ENCODE measurements around the gene PRX.
"Not testable (repeated sequence)": the region's sequence is repeated elsewhere in the genome, so short reads cannot be mapped to it uniquely, and the experiment has no call there.

PRX gene

DNA sequence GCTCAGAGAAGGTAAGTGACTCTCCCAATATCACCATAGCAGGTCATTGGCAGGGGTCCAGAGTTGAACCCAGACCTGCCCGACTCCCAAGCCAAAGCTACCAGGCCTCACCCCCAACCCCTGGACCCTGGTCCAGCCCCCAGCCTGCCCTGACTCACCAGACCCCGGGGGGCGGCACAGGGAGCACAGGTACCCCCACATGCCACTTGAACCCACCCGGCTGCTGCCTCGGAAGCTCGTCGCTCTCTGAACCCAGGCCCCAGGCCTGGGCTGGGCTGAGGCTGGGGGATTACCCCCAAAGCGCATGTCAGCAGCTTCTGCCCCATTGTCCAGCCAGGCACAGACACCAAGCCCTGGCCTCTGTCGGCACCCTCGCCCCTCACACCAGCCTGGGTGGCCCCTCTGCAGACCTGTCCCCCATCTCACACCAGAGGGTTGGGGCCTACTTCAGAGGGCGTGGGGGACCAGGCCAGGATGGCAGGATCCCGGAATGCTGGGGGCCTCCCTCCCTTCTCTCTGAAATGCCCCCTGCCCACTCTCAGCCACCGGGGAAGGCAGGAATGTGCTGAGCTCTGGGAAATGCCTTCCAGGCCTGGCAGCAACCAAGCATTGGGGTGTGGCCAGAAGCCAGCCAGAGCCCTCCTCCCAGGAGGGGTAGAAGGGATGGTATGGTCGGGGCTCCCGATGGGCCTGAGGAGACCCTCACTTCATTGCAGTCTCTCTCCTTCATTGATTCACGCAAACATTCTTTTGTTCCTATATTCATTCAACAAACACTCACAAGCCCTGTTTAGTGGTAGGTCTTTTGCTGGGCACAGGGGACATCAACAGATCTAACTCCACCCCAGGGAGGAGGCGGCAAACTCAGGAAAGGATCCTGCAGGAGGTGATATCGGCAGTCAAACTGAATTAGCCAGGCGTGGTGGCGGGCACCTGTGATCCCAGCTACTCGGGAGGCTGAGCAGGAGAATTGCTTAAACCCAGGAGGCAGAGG is 1.7 kb upstream of the PRX start:
- DNase-seq = no peak

DNA sequence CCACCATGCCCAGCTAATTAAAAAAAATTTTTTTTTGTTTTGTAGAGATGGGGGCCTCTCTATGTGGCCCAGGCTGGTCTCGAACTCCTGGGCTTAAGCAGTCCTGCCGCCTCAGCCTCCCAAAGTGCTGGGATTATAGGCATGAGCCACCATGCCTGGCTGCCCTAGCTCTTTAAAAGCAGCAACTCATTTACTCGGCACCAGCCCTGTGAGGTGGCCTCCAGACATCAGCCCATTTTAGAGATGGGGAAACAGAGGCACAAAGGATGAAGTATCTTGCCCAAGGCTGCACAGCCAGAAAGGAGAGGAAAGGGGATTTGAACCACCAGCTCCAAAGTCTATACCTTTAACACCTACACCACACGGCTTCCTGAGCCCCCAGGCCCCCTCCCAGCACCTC is 312 bp downstream of the PRX start:
- DNase-seq = no peak

DNA sequence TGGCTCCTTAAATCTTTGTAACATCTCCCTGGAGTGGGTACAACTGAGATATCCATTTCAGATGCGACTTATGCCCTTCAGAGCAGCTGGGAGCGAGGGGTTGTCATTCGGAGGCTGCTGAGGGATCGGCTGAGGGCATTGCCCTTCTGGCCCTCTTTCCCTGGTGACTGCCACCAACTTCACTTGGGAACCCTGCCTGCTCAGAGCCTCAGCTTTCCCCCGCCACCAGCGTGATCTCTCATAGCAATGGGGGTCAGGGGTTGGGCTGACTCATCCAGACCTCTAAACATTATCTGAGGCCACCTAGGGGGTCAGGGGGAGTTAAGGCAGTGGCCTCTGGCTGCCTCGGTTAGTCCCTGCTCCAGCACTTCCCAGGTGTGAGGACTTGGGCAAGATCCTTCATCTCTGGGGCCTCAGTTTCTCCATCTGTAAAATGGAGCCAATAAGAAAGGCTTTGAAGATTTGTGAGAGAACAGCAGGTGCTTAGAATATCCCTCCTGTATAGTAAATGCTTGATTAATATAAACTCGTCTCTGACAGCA is 1.1 kb downstream of the PRX start:
- no peak for DNase-seq

DNA sequence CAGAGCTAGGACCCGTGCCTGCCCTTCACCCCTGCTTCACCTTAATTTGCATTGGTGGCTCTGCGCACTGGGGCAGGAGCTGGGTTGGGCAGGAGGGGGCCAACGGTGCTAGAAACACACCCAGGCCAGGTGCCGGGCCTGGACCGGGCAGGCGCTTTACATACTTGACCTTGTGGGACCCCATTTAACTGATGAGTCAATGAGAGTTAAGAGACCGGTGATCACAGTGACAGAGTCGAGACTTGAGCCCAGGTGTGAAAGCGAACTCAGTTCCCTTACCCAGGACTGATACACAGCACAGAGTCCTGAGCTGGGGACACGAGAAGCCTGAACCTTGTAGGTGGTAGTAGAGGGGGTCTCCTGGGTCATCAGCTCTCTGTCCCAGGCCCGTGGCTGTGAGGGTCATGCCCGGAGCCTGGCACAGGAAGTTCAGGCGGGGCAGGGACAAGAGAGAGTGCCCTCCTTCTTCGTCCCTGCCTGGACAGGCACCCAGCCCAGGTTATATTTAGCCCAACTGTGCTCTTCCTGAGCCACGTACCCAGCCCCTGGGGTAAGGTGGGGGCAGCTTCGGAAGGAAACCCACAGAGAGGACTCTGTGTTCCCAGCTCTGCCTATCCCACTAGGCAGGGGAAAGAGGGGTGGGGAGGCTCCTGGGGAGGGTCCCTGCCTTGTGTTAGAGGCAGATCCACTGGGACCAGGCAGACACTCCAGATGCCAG is 1.9 kb downstream of the PRX start:
- DNase-seq = no peak

DNA sequence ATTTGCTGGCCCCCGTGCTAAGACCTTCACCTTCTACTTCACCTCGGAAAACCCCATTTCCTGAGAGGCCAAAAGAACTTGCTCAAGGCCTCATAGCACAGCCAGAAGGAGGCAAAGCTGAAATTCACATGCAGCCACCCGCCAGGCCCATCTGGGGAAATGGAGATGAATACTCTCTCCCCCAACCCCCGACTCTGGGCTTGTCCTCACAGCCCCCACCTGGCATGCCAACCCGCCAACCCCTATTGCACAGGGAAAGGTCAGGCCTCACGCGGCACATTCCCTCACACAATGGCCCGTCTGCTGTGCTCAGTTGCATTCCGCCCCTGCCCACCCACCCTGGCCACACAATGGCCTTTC is 3.2 kb downstream of the PRX start:
- DNase-seq = no peak

DNA sequence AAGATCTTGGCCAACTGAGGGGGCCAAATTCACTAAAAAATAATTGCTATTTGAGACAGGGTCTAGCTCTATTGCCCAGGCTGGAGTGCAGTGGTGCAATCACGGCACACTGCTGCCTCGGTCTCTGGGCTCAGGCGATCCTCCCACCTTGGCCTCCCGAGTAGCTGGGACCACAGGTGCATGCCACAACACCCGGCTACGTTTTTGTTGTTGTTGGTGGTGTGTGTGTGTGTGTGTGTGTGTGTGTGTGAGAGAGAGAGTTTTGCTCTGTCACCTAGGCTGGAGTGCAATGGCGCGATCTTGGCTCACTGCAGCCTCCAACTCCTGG is 4.6 kb downstream of the PRX start:
- not testable (repeated sequence) for DNase-seq

DNA sequence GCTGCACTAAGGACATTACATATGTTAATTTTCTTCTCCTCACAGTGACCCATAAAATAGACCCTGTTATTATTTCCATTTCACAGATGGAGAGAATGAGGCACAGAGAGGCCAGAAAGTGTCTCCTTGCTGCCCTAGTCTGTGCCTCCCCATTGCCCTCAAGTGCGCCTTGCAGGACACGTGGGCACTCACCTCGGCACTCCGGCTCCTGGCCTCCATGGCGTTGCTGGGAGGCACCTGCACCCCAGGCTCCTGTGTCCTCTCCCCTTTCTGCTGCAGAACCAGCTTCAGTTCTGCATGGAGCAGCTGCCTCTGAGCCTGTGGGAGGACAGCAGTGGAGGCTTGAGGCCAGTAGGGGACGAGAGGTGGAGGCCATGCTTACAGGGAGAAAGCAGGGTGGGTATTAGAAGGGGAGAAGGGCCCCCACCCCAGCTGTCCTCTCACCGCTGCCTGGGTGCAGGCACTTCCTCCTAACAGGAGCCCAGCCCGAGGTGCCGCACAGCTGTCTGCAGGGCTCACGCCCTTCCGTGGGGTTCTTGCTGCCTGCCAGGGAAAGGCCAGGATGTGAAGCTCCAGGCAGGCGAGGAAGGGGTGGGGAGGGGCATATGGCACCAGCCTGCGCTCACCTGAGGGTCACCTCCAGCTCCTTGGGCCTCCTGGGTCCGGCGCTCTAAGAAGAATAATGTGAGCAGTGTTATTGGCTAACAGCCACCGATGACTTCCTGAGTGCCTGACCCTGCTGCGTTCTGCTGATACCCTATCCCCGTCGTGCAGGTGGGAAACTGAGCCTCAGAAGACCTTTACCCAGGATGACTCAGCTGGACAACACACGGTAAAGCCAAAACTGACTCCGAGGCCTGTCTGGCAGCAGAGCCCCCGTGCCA is 5.2 kb downstream of the PRX start:
- DNase-seq = no peak

DNA sequence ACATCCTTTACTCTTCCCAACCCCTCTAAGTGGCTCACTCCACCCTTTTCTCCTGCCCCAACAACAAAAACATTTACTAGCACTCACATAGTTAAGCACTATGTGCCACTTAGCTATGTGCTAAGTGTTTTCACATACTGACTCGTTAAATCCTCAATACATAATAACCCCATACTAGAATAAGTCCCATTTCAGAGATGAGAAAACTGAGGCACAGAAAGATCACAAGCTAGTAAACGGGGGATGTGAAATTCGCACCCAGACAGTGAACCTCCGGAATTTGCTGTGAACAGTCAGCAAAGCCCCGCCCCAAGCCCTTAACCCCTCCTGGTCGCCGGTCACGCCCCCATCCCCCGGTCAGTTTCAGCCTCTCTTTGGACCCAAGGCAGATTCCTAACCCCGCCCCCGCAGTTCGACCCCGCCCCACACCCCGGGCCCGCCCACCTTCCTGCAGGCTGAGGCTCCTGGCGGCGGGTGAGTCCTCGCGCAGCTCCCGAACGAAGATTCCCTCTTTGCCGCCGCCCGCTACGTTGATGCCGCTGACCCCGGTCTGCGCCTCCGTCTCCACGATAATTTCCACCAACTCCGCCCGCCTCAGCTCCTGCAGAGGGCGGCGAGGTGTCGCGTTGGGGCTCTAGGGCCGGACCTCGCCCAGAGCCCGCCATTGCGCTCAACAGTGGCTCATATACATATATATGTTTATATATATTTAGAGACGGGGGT is 9.8 kb downstream of the PRX start:
- DNase-seq = peak; percentile 52 to 80 (median 74)

DNA sequence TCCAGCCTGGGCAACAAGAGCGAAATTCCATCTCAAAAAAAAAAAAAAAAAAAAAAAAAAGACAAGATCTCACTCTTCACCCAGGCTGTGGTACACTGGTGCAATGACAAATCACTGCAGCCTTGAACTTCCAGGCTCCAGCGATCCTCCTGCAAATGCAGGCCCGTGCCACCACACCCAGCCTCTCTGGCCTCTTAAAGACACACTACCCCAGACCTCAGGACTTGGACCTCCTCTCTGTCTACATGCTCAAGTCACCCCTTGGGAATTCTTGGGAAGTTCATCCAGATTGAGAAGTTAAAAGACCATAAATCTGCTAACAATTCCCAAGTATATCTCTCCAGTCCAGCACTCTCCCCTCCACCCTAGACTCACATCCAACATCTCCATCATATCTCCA is 12.6 kb downstream of the PRX start:
- no peak for DNase-seq

DNA sequence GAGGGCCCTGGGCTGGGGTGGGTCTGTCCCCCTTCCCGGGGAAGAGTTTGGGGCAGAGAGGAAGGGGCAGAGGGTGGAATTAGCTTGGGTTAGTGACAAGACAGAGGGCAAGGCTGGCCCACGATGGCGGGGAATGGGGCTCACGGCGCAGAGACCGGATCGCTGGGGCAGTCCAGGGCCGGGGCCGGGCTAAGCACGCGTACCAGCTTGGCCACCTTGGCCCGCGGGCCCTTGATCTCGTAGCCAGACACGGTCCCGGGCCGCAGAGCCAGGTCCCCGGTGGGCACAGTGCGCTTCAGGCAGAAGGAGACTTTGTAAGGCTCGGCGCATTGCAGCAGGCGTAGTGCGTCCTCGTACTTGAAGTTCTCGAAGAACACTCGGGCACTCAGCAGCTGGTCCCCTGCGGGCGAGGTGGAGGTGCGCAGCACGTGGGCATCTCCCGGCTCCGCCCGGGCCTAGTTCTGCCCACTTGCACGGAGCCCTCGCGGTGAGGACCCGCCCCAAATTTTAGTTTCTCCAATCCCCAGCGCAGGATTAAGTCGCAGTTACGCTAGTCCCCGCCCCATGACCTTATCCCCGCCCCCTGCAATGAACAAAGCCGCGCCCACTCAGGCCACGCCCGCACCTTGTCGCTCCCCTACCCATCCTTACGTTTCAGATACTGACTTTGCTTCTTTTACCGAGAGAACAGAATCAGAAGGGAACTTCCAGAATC is 14.6 kb downstream of the PRX start:
- peak; percentile 36 to 79 (median 68) for DNase-seq

DNA sequence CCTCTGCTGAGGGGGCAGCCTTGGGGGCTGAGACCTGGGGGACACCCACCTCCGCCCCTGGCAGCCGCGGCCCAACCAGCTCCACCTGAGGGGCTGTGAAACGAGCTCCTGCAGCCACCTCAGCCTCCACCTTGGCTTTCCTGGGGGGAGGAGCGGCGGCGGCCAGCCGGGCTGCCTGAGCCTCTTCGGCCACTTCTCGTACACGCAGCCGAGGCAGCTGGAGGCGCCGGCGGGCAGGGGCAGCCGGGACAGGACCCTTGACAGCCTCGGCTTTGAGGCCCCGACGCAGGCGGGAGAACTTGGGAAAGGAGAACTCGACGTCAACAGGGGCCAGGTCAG is 15.6 kb downstream of the PRX start:
- DNase-seq = no peak

DNA sequence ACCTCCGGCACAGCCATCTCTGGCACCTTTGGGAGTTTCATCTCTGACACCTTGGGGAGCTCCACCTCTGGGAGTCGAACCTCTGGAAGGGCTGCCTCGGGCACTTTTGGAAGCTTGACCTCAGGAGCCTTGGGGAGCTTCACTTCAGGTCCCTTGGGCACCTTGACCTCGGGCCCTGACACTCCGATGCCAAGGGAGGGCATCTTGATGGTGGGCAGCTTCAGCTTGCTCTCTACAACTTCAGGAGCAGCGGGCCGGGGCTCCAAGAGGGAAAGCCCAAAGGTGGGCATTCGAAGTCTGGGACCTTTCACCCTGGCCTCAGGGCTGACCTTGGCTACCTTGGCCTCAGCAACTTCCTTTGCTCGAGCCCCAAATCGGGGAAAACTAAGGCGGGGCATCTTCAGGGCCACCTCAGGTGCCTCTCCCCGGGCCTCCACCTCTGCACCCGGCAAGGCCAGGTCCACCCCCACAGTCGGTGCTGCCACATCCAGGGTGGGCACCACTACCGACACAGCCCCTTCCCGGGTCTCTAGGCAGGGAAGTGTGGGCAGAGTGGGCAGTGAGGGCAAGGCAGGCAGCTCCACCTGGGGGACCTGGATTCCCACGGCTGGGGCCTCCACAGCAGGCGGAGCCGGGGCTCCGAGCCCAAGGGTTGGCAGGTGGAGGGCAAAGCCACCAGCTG is 16.2 kb downstream of the PRX start:
- DNase-seq = no peak

DNA sequence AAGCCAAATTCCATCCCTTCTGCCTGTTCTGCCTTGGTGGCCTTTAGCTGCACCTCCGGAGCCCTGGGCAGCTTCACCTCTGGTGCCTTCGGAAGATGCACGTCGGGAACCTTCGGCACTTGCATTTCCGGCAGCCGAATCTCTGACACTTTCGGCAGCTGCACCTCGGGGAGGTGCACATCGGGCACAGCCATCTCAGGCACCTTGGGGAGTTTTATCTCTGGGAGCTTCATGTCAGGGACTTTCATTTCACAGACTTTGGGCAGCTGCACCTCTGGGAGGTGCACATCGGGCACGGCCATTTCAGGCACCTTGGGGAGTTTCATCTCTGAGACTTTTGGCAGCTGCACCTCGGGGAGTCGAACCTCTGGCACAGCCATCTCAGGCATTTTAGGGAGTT is 17.2 kb downstream of the PRX start:
- DNase-seq = no peak

DNA sequence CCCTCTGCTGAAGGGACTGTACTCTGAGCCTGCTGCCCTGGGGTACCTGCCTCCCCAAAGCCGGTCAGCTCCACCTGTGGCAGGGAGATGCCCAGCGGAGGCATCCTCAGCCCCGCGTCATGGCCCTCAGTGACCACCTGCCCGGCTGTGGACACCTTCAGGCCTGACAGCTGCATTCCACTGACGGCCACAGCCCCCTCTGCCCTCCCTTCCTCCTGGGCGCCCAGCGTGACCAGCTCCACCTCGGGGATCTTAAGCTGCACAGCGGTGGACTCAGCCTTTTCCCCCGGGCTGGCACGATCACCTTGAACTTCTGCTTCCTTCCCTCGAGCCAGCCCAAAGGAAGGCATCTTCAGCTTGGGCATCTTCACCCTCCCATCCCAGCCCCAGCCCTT is 18.4 kb downstream of the PRX start:
- DNase-seq = no peak

DNA sequence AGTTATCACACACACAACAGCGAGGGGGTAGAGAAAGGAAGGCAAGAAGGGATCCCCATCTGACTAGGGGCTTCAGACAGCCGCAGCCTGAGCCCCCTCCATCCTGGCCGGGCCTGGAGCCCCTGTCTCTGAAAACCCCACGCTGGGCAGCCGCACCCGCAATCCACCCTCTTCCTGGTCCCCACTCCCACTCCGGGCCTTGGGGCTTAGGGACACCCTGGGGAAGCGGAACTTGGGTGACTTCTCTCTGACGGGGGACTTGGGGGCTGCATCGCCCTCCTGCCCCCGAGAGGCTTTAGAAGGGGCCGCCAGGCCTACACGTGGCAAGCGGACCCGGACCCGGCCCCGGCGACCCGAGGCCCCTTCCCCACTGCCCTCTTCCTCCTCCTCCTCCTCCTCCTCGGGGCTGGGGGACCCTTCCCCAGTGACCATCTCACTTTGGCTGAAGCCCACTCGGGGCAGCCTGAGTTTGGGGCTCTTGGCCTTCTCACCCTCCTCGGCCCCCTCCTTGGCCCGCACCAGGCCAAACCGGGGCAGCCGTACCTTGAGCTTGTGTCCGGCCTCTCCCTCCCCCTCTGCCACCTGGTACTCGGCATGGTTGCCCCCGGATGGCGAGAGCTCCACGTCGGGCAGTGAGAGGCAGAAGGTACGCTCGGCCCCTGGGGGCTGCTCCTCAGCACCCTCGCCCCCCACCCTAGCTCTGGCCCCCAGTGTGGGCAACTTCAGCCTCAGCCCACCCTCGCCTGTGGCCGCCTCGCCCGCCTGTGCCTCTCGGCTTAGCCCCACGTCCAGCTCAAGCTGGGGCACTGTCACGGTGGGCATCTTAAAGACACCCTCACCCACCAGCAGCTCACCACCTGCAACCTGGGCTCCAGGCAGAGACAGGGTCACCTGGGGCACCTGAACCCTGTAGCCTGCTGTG is 19.0 kb downstream of the PRX start:
- no peak for DNase-seq

DNA sequence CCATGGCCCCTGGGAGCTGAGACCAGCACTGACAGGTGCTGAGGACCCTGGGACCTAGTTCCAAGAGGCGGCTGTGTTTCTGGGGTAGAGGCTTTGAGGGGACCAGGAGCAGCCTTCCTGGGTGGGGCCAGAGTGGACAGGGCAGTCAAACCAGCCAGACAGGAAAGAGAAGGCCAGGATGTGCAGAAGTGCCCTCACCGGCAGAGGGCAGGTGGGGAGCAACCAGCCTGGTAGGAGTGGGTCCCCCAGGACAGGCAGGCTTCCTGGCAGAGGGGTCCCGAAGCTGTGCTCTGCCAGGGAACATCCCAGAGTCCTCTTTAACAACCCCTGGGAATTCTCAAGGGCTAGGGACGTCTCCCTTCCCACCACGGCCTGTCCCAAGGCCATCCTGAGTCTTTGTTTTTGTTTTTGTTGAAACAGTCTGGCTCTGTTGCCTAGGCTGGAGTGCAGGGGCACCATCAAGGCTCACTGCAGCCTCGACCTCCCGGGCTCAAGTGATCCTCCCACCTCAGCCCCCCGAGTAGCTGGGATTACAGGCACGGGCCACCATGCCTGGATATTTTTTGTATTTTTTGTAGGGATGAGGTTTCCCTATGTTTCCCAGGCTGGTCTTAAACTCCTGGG is 20.2 kb downstream of the PRX start:
- DNase-seq = no peak

DNA sequence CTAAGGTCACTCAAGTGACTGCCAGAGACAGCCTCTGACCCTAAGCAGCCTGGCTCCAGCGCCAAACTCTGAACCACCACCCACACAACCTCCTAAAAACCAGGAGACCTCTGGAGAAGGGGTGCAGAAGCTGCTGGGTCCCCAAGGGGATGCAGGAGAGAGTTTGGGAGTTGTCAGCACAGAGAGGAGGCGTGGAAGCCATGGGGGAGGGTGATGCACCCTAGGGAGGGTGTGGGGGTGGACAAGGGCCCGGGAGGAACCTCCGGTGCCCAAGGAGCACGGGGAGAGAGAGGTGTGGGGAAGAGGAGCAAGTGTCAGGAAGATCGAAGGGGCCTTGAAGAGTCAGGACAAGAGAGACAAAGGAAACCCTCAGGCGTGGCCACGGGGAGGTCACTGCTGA is 21.1 kb downstream of the PRX start:
- DNase-seq = no peak

DNA sequence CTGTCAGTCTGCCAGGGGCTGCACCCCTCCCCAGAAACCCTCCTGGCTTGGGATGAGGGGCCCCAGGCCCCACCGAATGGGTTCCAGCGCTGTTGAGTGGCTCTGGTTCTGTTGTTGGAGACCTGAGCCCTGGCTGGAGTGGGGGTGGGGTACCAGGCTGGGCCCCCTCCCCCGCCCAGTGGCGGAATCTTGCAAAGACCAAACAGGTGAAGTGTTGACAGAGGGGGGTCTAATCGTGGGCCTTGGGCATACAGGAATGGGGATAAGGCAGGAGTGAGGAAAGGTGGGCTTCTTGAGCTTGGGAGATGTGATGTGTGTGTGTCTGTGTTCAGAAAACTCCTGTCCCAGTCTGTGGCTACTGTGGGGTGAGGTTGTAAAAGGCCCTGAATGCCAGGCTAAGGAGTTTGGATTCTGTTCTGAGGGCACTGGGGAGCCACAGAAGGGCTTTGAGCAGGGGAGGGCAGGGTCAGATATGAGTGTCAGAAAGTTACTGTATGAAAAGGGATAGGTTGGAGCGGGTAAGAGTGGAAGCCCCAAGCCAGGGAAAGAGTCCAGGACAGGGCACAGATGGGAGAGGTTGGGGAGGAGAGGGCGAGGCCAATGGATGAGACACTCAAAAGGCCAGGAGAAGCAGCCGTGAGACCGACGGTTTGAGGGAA is 23.0 kb downstream of the PRX start, which contains the start of gene HIPK4:
Gene HIPK4 (minus strand): TSS at position 98 of the 659 bp plus-strand sequence. CDS start 279 bp downstream, outside the sequence.
- DNase-seq = no peak
